ENCODE measurements around the gene ARHGAP15.

ARHGAP15 gene

GRCh38 chr2:143551971-143552650 lies 422.9 kb downstream of the ARHGAP15 start:
- H3K27me3 Mint-ChIP-seq: no peaks in the 10 kb centered on the region
- no peak overlapping the region for H3K4me3 Mint-ChIP-seq
- no peaks in the 10 kb centered on the region for H3K9me3 Mint-ChIP-seq (ENCODE audit: low read depth)
- H3K27ac Mint-ChIP-seq: no peak overlapping the region
- H3K4me1 Mint-ChIP-seq (ENCODE audit: low read depth): peaks cover 10% of the 10 kb centered on the region
- peaks cover 15% of the 10 kb centered on the region for H3K36me3 Mint-ChIP-seq

- Mint-ChIP-seq H3K27me3 (no peaks in the 10 kb centered on the region), H3K4me3 (no peak overlapping the region), H3K36me3 (peaks cover 17% of the 10 kb centered on the region), H3K4me1 (ENCODE audit: low read depth) (peaks cover 11% of the 10 kb centered on the region), H3K9me3 (ENCODE audit: low read depth) (no peaks in the 10 kb centered on the region), H3K27ac (no peak overlapping the region)
Measured at GRCh38 chr2:143553261-143553660, 424.0 kb downstream of the ARHGAP15 start.

- peaks cover 31% of the 10 kb centered on the region for H3K36me3 Mint-ChIP-seq
- H3K27me3 Mint-ChIP-seq: no peaks in the 10 kb centered on the region
- peaks cover 5% of the 10 kb centered on the region for H3K4me1 Mint-ChIP-seq (ENCODE audit: low read depth)
- H3K9me3 Mint-ChIP-seq (ENCODE audit: low read depth): no peaks in the 10 kb centered on the region
- no peak overlapping the region for H3K4me3 Mint-ChIP-seq
- H3K27ac Mint-ChIP-seq: no peak overlapping the region
Measured at GRCh38 chr2:143558665-143559064, 429.4 kb downstream of the ARHGAP15 start.

GRCh38 chr2:143559147-143559546 lies 429.9 kb downstream of the ARHGAP15 start:
- Mint-ChIP-seq H3K36me3 (peaks cover 35% of the 10 kb centered on the region), H3K27ac (no peak overlapping the region), H3K4me3 (no peak overlapping the region), H3K27me3 (no peaks in the 10 kb centered on the region), H3K4me1 (ENCODE audit: low read depth) (peaks cover 5% of the 10 kb centered on the region), H3K9me3 (ENCODE audit: low read depth) (no peaks in the 10 kb centered on the region)

- Mint-ChIP-seq H3K27ac (no peak overlapping the region), H3K27me3 (no peaks in the 10 kb centered on the region), H3K36me3 (peaks cover 36% of the 10 kb centered on the region)
Measured at GRCh38 chr2:143560724-143561123, 431.5 kb downstream of the ARHGAP15 start.

GRCh38 chr2:143564419-143564818 lies 435.2 kb downstream of the ARHGAP15 start:
- Mint-ChIP-seq H3K27ac (no peak overlapping the region), H3K27me3 (no peaks in the 10 kb centered on the region), H3K36me3 (peaks cover 34% of the 10 kb centered on the region), H3K9me3 (ENCODE audit: low read depth) (no peaks in the 10 kb centered on the region), H3K4me3 (no peak overlapping the region), H3K4me1 (ENCODE audit: low read depth) (peaks cover 7% of the 10 kb centered on the region)

More at GRCh38 chr2:143560724-143561123, 431.5 kb downstream of the ARHGAP15 start:
- no peak overlapping the region for H3K4me3 Mint-ChIP-seq
- peaks cover 5% of the 10 kb centered on the region for H3K4me1 Mint-ChIP-seq (ENCODE audit: low read depth)
- no peaks in the 10 kb centered on the region for H3K9me3 Mint-ChIP-seq (ENCODE audit: low read depth)

- Mint-ChIP-seq H3K9me3 (ENCODE audit: low read depth) (no peaks in the 10 kb centered on the region), H3K4me1 (ENCODE audit: low read depth) (peaks cover 9% of the 10 kb centered on the region), H3K27ac (no peak overlapping the region), H3K4me3 (no peak overlapping the region), H3K27me3 (no peaks in the 10 kb centered on the region), H3K36me3 (peaks cover 26% of the 10 kb centered on the region)
Measured at GRCh38 chr2:143571747-143572146, 442.5 kb downstream of the ARHGAP15 start.

- H3K9me3 Mint-ChIP-seq (ENCODE audit: low read depth): no peaks in the 10 kb centered on the region
- no peak overlapping the region for H3K4me3 Mint-ChIP-seq
- no peaks in the 10 kb centered on the region for H3K27me3 Mint-ChIP-seq
- peaks cover 23% of the 10 kb centered on the region for H3K36me3 Mint-ChIP-seq
- peak overlapping the region; percentile 18 for H3K27ac Mint-ChIP-seq
- peaks cover 9% of the 10 kb centered on the region for H3K4me1 Mint-ChIP-seq (ENCODE audit: low read depth)
Measured at GRCh38 chr2:143572421-143572820, 443.2 kb downstream of the ARHGAP15 start.

- Mint-ChIP-seq H3K9me3 (ENCODE audit: low read depth) (no peaks in the 10 kb centered on the region), H3K4me3 (no peak overlapping the region), H3K27ac (no peak overlapping the region), H3K36me3 (peaks cover 22% of the 10 kb centered on the region), H3K4me1 (ENCODE audit: low read depth) (peaks cover 8% of the 10 kb centered on the region), H3K27me3 (no peaks in the 10 kb centered on the region)
Measured at GRCh38 chr2:143574069-143574468, 444.9 kb downstream of the ARHGAP15 start.

GRCh38 chr2:143575340-143575739 lies 446.1 kb downstream of the ARHGAP15 start:
- Mint-ChIP-seq H3K36me3 (peaks cover 17% of the 10 kb centered on the region), H3K9me3 (ENCODE audit: low read depth) (no peaks in the 10 kb centered on the region), H3K27me3 (no peaks in the 10 kb centered on the region), H3K4me1 (ENCODE audit: low read depth) (peaks cover 8% of the 10 kb centered on the region), H3K27ac (no peak overlapping the region), H3K4me3 (no peak overlapping the region)

- Mint-ChIP-seq H3K9me3 (ENCODE audit: low read depth) (no peaks in the 10 kb centered on the region), H3K27me3 (no peaks in the 10 kb centered on the region), H3K4me1 (ENCODE audit: low read depth) (peaks cover 9% of the 10 kb centered on the region), H3K36me3 (peaks cover 15% of the 10 kb centered on the region), H3K4me3 (no peak overlapping the region), H3K27ac (no peak overlapping the region)
Measured at GRCh38 chr2:143577489-143577888, 448.3 kb downstream of the ARHGAP15 start.

- Mint-ChIP-seq H3K36me3 (peaks cover 28% of the 10 kb centered on the region), H3K4me1 (ENCODE audit: low read depth) (peaks cover 9% of the 10 kb centered on the region), H3K27ac (no peak overlapping the region), H3K9me3 (ENCODE audit: low read depth) (peaks cover 3% of the 10 kb centered on the region), H3K27me3 (no peaks in the 10 kb centered on the region), H3K4me3 (no peak overlapping the region)
Measured at GRCh38 chr2:143579456-143579855, 450.2 kb downstream of the ARHGAP15 start.

GRCh38 chr2:143581134-143581533 lies 451.9 kb downstream of the ARHGAP15 start:
- Mint-ChIP-seq H3K4me3 (no peak overlapping the region), H3K27me3 (no peaks in the 10 kb centered on the region), H3K27ac (peak overlapping the region; percentile 25), H3K36me3 (peaks cover 37% of the 10 kb centered on the region), H3K9me3 (ENCODE audit: low read depth) (peaks cover 3% of the 10 kb centered on the region), H3K4me1 (ENCODE audit: low read depth) (peaks cover 9% of the 10 kb centered on the region)

GRCh38 chr2:143582046-143582747 lies 453.0 kb downstream of the ARHGAP15 start:
- peaks cover 40% of the 10 kb centered on the region for H3K36me3 Mint-ChIP-seq

GRCh38 chr2:143584936-143585335 lies 455.7 kb downstream of the ARHGAP15 start:
- H3K4me3 Mint-ChIP-seq: no peak overlapping the region

More at GRCh38 chr2:143582046-143582747, 453.0 kb downstream of the ARHGAP15 start:
- no peak overlapping the region for H3K4me3 Mint-ChIP-seq
- peaks cover 14% of the 10 kb centered on the region for H3K4me1 Mint-ChIP-seq (ENCODE audit: low read depth)
- H3K27ac Mint-ChIP-seq: no peak overlapping the region
- peaks cover 8% of the 10 kb centered on the region for H3K9me3 Mint-ChIP-seq (ENCODE audit: low read depth)
- H3K27me3 Mint-ChIP-seq: no peaks in the 10 kb centered on the region

More at GRCh38 chr2:143584936-143585335, 455.7 kb downstream of the ARHGAP15 start:
- H3K27me3 Mint-ChIP-seq: no peaks in the 10 kb centered on the region
- H3K36me3 Mint-ChIP-seq: peaks cover 41% of the 10 kb centered on the region
- peaks cover 16% of the 10 kb centered on the region for H3K4me1 Mint-ChIP-seq (ENCODE audit: low read depth)
- peaks cover 9% of the 10 kb centered on the region for H3K9me3 Mint-ChIP-seq (ENCODE audit: low read depth)
- H3K27ac Mint-ChIP-seq: no peak overlapping the region
